GM23338 (cell line): ENCODE results near the gene MYPOP. TPM values are rescaled to one million over a fixed set of nuclear protein-coding genes. Genes with fewer than 3 reads are reported as not detected.
"Not testable (repeated sequence)": the region's sequence is repeated elsewhere in the genome, so short reads cannot be mapped to it uniquely, and the experiment has no call there.

ENCODE experiments used
- ATAC-seq: fragments of 200-7000 bp; cut with Tn5 transposase; 3 replicates; pipeline ENCODE4 v1.9.1; 2020
- DNase-seq: peaks from one replicate; pipeline ENCODE4 v3.0.0-alpha.2; 2015; ENCODE audit warnings: low spot score
- H2AFZ ChIP-seq: fragments of 200-600 bp; sonication (generic); 2 replicates; pipeline ENCODE4 v1.8.0; 2016; ENCODE audit warnings: antibody characterized with exemption, mild to moderate bottlenecking, moderate library complexity
- H3F3A ChIP-seq: fragments of 200-600 bp; sonication (generic); replicated peaks from 2 replicates; pipeline ENCODE4 v1.8.0; 2017; ENCODE audit warnings: antibody characterized with exemption, mixed run types, low read depth
- H3K27ac ChIP-seq: fragments of 200-600 bp; sonication (generic); 2 replicates; pipeline ENCODE4 v1.6.1; 2016; ENCODE audit warnings: low read depth
- H3K27me3 ChIP-seq: fragments of 200-600 bp; sonication (generic); 2 replicates; pipeline ENCODE4 v1.8.0; 2016; ENCODE audit warnings: mild to moderate bottlenecking, mixed run types, moderate library complexity; ENCODE audit not compliant: insufficient read depth
- H3K36me3 ChIP-seq: fragments of 200-600 bp; sonication (generic); 2 replicates; pipeline ENCODE4 v1.8.0; 2016; ENCODE audit warnings: mild to moderate bottlenecking; ENCODE audit not compliant: insufficient read depth
- H3K4me1 ChIP-seq: fragments of 200-600 bp; sonication (generic); 2 replicates; pipeline ENCODE4 v1.8.0; 2016; ENCODE audit warnings: mild to moderate bottlenecking, moderate library complexity; ENCODE audit not compliant: insufficient read depth
- H3K4me2 ChIP-seq: fragments of 200-600 bp; sonication (generic); 2 replicates; pipeline ENCODE4 v1.7.1; 2017; ENCODE audit warnings: mixed run types
- H3K4me3 ChIP-seq: fragments of 200-600 bp; sonication (generic); 2 replicates; pipeline ENCODE4 v1.6.1; 2016; ENCODE audit warnings: mixed run types
- H3K79me2 ChIP-seq: fragments of 200-600 bp; sonication (generic); replicated peaks from 2 replicates; pipeline ENCODE4 v1.8.0; 2017; ENCODE audit warnings: mild to moderate bottlenecking; ENCODE audit not compliant: insufficient read depth
- H3K9me2 ChIP-seq: fragments of 200-600 bp; sonication (generic); 2 replicates; pipeline ENCODE4 v1.8.0; 2017; ENCODE audit not compliant: insufficient read depth
- H4K20me1 ChIP-seq: fragments of 200-600 bp; sonication (generic); replicated peaks from 2 replicates; pipeline ENCODE4 v1.8.0; 2017; ENCODE audit warnings: mild to moderate bottlenecking; ENCODE audit not compliant: insufficient read depth
- H3K27ac Mint-ChIP-seq: 2 replicates; pipeline ENCODE4 v1.8.0; 2020; ENCODE audit warnings: inconsistent platforms, mild to moderate bottlenecking, moderate library complexity, mixed read lengths
- H3K27me3 Mint-ChIP-seq: 3 replicates; pipeline ENCODE4 v1.8.0; 2022; ENCODE audit warnings: low read depth, mild to moderate bottlenecking, moderate library complexity, mixed read lengths, inconsistent platforms; ENCODE audit not compliant: insufficient read depth, poor library complexity
- H3K36me3 Mint-ChIP-seq: 3 replicates; pipeline ENCODE4 v1.8.0; 2021; ENCODE audit warnings: low read depth, mild to moderate bottlenecking, inconsistent platforms, moderate library complexity, mixed read lengths
- H3K4me1 Mint-ChIP-seq: 3 replicates; pipeline ENCODE4 v1.8.0; 2020; ENCODE audit warnings: mild to moderate bottlenecking, inconsistent platforms, mixed read lengths
- H3K4me3 Mint-ChIP-seq: 3 replicates; pipeline ENCODE4 v1.8.0; 2021; ENCODE audit warnings: moderate library complexity, mild to moderate bottlenecking, inconsistent platforms, mixed read lengths
- H3K9me3 Mint-ChIP-seq: 3 replicates; pipeline ENCODE4 v1.8.0; 2020; ENCODE audit warnings: moderate library complexity, mild to moderate bottlenecking, inconsistent platforms, mixed read lengths
- CTCF ChIP-seq, 2 experiments: fragments of 200-600 bp in 1 of 2; sonication (generic) in 1 of 2; conservative IDR thresholded peaks; 2 replicates each; pipeline versions ENCODE4 v1.5.1 to v1.6.1; 2016 to 2017; ENCODE audit warnings: antibody characterized with exemption in 2 of 2, low read depth in 2 of 2, mild to moderate bottlenecking in 2 of 2, moderate library complexity in 1 of 2
- POLR2AphosphoS5 ChIP-seq: IDR thresholded peaks from 2 replicates; pipeline ENCODE4 v1.6.1; 2016; ENCODE audit warnings: antibody characterized with exemption, low read depth
- REST ChIP-seq: IDR thresholded peaks from one replicate; pipeline ENCODE4 v1.6.1; 2018; ENCODE audit warnings: antibody characterized with exemption; ENCODE audit not compliant: unreplicated experiment
- polyA plus RNA-seq: library from polyadenylated mRNA; unstranded; fragments of >200 nt; fragmentation: Nextera tagmentation; extraction: Ambion mirVana; gene quantifications from 2 replicates; pipeline ENCODE4 v1.2.1, GENCODE V29; 2016
- total RNA-seq: library from RNA; depleted of rRNA; stranded (reverse); fragments of >200 nt; shearing (Covaris generic); gene quantifications from 2 replicates; pipeline ENCODE4 v1.2.3, GENCODE V29; 2014
- TF ChIP-seq, protein P1 (sequence below): IDR thresholded peaks from 2 replicates; pipeline ENCODE4 v1.6.1; 2016; ENCODE audit warnings: antibody characterized with exemption

Gene MYPOP
- total and polyA plus RNA-seq, 2 experiments from 2014 or later = 3.0 to 6.9 TPM

DNA sequence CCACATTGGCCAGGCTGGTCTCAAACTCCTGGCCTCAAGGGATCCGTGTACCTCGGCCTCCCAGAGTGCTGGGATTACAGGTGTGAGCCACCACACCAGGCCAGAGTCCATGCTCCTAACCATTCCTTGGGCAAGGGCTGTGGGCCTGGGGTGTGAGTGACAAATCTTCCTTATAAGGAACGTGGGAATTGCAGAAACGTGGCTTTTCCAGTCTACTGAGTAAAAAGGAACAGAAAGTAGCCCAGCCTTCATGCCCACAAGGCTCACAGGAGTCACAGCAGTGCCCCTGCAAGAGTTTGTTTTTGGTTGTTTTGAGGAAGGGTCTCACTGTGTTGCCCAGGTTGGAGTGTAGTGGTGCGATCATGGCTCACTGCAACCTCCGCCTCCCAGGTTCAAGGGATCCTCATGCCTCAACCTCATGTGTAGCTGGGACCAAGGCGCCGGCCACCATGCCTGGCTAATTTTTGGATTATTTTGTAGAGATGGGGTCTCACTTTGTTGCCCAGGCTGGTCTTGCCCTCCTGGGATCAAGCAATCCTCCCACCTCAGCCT, 5.1 kb downstream of the MYPOP start:
- H3K4me1 Mint-ChIP-seq = peaks cover 11% of the 10 kb centered on the region
- H3K4me1 ChIP-seq = peaks cover 10% of the 10 kb centered on the region; the same call in 1 of the 2 replicates
- no peaks in the 10 kb centered on the region; the same call in 2 of the 3 replicates for H3K9me3 Mint-ChIP-seq
- no peak for TF ChIP-seq REST
- TF ChIP-seq POLR2AphosphoS5 = no peak
- TF ChIP-seq CTCF (conservative IDR thresholded peaks at IDR 0.05; ENCODE audit: low read depth in 2 of 2) = no peak
- TF ChIP-seq, protein P1, sequence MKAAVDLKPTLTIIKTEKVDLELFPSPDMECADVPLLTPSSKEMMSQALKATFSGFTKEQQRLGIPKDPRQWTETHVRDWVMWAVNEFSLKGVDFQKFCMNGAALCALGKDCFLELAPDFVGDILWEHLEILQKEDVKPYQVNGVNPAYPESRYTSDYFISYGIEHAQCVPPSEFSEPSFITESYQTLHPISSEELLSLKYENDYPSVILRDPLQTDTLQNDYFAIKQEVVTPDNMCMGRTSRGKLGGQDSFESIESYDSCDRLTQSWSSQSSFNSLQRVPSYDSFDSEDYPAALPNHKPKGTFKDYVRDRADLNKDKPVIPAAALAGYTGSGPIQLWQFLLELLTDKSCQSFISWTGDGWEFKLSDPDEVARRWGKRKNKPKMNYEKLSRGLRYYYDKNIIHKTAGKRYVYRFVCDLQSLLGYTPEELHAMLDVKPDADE = no peak
- peaks cover 23% of the 10 kb centered on the region for H3K27me3 ChIP-seq
- no peak overlapping the region for H3K4me2 ChIP-seq
- H4K20me1 ChIP-seq = no peaks in the 10 kb centered on the region; the same call in none of the 2 replicates
- H3K27ac ChIP-seq = no peak overlapping the region
- no peak overlapping the region for H2AFZ ChIP-seq
- no peak for ATAC-seq
- peaks cover 12% of the 10 kb centered on the region; the same call in 1 of the 2 replicates for H3F3A ChIP-seq
- H3K27ac Mint-ChIP-seq = no peak overlapping the region
- DNase-seq = no peak
- peaks cover 22% of the 10 kb centered on the region for H3K27me3 Mint-ChIP-seq
- H3K4me3 ChIP-seq = no peak overlapping the region
- no peaks in the 10 kb centered on the region for H3K9me2 ChIP-seq
- no peak overlapping the region for H3K4me3 Mint-ChIP-seq
- peaks cover 29% of the 10 kb centered on the region for H3K36me3 Mint-ChIP-seq
- no peaks in the 10 kb centered on the region for H3K79me2 ChIP-seq
- H3K36me3 ChIP-seq = no peaks in the 10 kb centered on the region

GRCh38 chr19:45895983-45896599, 6.3 kb downstream of the MYPOP start:
- H3K4me1 Mint-ChIP-seq = peaks cover 11% of the 10 kb centered on the region
- H3K27ac Mint-ChIP-seq, ATAC-seq, H3K4me1 ChIP-seq, H3K36me3 ChIP-seq, H2AFZ ChIP-seq, DNase-seq, H3K79me2 ChIP-seq, H3K4me3 ChIP-seq, H4K20me1 ChIP-seq, H3K9me2 ChIP-seq, H3K27ac ChIP-seq, H3K4me3 Mint-ChIP-seq, H3K4me2 ChIP-seq, H3K9me3 Mint-ChIP-seq: not testable (repeated sequence)
- H3F3A ChIP-seq = peaks cover 12% of the 10 kb centered on the region; the same call in 1 of the 2 replicates
- H3K36me3 Mint-ChIP-seq = peaks cover 29% of the 10 kb centered on the region
- H3K27me3 ChIP-seq = peaks cover 14% of the 10 kb centered on the region
- H3K27me3 Mint-ChIP-seq = peaks cover 15% of the 10 kb centered on the region
